Fibroblast of lung (primary cell): ENCODE results near the gene GPR25. TPM values are rescaled to one million over a fixed set of nuclear protein-coding genes. Genes with fewer than 3 reads are reported as not detected.
"Not testable (repeated sequence)": the region's sequence is repeated elsewhere in the genome, so short reads cannot be mapped to it uniquely, and the experiment has no call there.

ENCODE experiments used
- DNase-seq, 2 donors: peaks; one replicate each; pipeline versions ENCODE4 v3.0.0 to v3.0.0-alpha.2; 2010; ENCODE audit warnings: low read depth in 2 of 2
- H2AFZ ChIP-seq: 2 replicates; pipeline ENCODE4 v1.5.1; 2012; ENCODE audit warnings: low read length, control low read depth, inconsistent platforms
- H3K27ac ChIP-seq: 2 replicates; pipeline ENCODE4 v1.5.1; 2011; ENCODE audit warnings: low read length, control low read depth; ENCODE audit not compliant: insufficient read depth
- H3K27me3 ChIP-seq: 2 replicates; pipeline ENCODE4 v1.5.1; 2011; ENCODE audit warnings: mild to moderate bottlenecking, low read length; ENCODE audit not compliant: control insufficient read depth, insufficient read depth
- H3K36me3 ChIP-seq: 2 replicates; pipeline ENCODE4 v1.5.1; 2011; ENCODE audit warnings: low read length; ENCODE audit not compliant: control insufficient read depth, insufficient read depth
- H3K4me1 ChIP-seq: 2 replicates; pipeline ENCODE4 v1.5.1; 2011; ENCODE audit warnings: low read length; ENCODE audit not compliant: control insufficient read depth, insufficient read depth; ENCODE audit errors: extremely low read depth
- H3K4me2 ChIP-seq: 2 replicates; pipeline ENCODE4 v1.5.1; 2011; ENCODE audit warnings: low read length, control low read depth; ENCODE audit not compliant: insufficient read depth; ENCODE audit errors: extremely low read depth
- H3K4me3 ChIP-seq, 4 experiments: fragments of 200-600 bp in 1 of 4; sonication (generic) in 1 of 4; replicated peaks in 1 of 4; 2 replicates each; pipeline ENCODE4 v1.5.1; 2011 to 2016; ENCODE audit warnings: low read length in 4 of 4, low read depth in 3 of 4, mild to moderate bottlenecking in 3 of 4, control low read depth in 2 of 4, inconsistent platforms in 1 of 4, mixed read lengths in 1 of 4; ENCODE audit not compliant: insufficient read depth in 1 of 4; ENCODE audit errors: control extremely low read depth in 1 of 4
- H3K79me2 ChIP-seq: 2 replicates; pipeline ENCODE4 v1.5.1; 2012; ENCODE audit warnings: mild to moderate bottlenecking, low read length, inconsistent platforms; ENCODE audit not compliant: control insufficient read depth, insufficient read depth
- H3K9ac ChIP-seq: 2 replicates; pipeline ENCODE4 v1.5.1; 2011; ENCODE audit warnings: mild to moderate bottlenecking, low read length, control low read depth; ENCODE audit not compliant: insufficient read depth
- H3K9me3 ChIP-seq: 2 replicates; pipeline ENCODE4 v1.5.1; 2012; ENCODE audit warnings: low read depth, low read length; ENCODE audit not compliant: control insufficient read depth, insufficient read depth
- H4K20me1 ChIP-seq: 2 replicates; pipeline ENCODE4 v1.5.1; 2011; ENCODE audit warnings: low read length; ENCODE audit not compliant: control insufficient read depth, insufficient read depth; ENCODE audit errors: extremely low read depth
- EZH2 ChIP-seq: IDR thresholded peaks from 2 replicates; pipeline ENCODE4 v1.5.1; 2012; ENCODE audit warnings: low read length, control low read depth, mild to moderate bottlenecking; ENCODE audit errors: missing control alignments
- polyA plus RNA-seq, 2 donors: library from polyadenylated mRNA; depleted of rRNA in 1 of 2; stranded (reverse) in 1 of 2; unstranded in 1 of 2; fragments of >200 nt; gene quantifications; 2 replicates each; pipeline ENCODE4 v1.2.1, GENCODE V29; 2011 to 2012; ENCODE audit warnings: missing spikeins in 1 of 2
- total RNA-seq: library from RNA; depleted of rRNA; stranded (reverse); fragments of >200 nt; gene quantifications from 2 replicates; pipeline ENCODE4 v1.2.1, GENCODE V29; 2014
- TF ChIP-seq, protein P1 (sequence below), 2 donors: IDR thresholded peaks in 1 of 2; conservative IDR thresholded peaks in 1 of 2; 1 replicate in 1 of 2; 2 replicates in 1 of 2; pipeline ENCODE4 v1.5.1; 2011 to 2012; ENCODE audit warnings: low read length in 2 of 2, control low read depth in 1 of 2, inconsistent platforms in 1 of 2, low read depth in 1 of 2, mild to moderate bottlenecking in 1 of 2

The GPR25 gene
- total and polyA plus RNA-seq, 2 donors (not counting 1 experiment from before 2014, with no cell fraction given): not detected

DNA sequence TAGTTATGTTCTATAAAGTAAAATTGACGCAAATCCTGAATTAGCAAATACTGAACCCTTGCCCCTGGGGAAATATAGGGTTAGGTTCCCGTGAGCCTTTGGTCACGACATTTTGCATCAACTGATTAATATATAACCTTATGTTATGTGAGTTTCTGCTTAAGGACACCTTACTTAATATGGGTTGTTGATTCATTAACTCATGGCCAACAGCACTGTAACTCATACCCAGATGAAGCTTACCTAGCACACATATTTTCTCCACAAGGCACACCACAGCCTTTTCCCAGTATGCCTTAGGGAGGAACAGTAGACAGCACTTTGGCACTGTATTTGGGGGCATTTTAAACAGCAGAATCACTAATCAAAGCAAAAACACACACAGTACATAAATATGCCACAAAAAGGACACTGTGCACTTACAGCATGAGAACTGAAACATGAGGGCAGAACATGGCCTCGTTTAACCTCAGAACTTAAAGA lies 37.0 kb downstream of the GPR25 start:
- Histone ChIP-seq H3K4me1 (no peaks in the 10 kb centered on the region), H3K4me3 (no peak overlapping the region), H3K9ac (no peak overlapping the region), H2AFZ (no peak overlapping the region), H3K27me3 (peaks cover 5% of the 10 kb centered on the region), H4K20me1 (no peaks in the 10 kb centered on the region), H3K27ac (no peak overlapping the region), H3K9me3 (no peaks in the 10 kb centered on the region), H3K36me3 (no peaks in the 10 kb centered on the region), H3K4me2 (no peak overlapping the region), H3K79me2 (no peaks in the 10 kb centered on the region)
- DNase-seq: no peak
- TF ChIP-seq EZH2: no peak
- TF ChIP-seq, protein P1, sequence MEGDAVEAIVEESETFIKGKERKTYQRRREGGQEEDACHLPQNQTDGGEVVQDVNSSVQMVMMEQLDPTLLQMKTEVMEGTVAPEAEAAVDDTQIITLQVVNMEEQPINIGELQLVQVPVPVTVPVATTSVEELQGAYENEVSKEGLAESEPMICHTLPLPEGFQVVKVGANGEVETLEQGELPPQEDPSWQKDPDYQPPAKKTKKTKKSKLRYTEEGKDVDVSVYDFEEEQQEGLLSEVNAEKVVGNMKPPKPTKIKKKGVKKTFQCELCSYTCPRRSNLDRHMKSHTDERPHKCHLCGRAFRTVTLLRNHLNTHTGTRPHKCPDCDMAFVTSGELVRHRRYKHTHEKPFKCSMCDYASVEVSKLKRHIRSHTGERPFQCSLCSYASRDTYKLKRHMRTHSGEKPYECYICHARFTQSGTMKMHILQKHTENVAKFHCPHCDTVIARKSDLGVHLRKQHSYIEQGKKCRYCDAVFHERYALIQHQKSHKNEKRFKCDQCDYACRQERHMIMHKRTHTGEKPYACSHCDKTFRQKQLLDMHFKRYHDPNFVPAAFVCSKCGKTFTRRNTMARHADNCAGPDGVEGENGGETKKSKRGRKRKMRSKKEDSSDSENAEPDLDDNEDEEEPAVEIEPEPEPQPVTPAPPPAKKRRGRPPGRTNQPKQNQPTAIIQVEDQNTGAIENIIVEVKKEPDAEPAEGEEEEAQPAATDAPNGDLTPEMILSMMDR (conservative IDR thresholded peaks at IDR 0.05 in 1 of 2, IDR thresholded peaks at IDR 0.05 in 1 of 2; ENCODE audit: low read depth in 1 of 2, low read length in 2 of 2): no peak

GRCh38 chr1:200911361-200911760 lies 38.6 kb downstream of the GPR25 start:
- H3K27ac ChIP-seq: no peak overlapping the region
- no peaks in the 10 kb centered on the region for H4K20me1 ChIP-seq
- TF ChIP-seq, protein P1 (conservative IDR thresholded peaks at IDR 0.05 in 1 of 2, IDR thresholded peaks at IDR 0.05 in 1 of 2; ENCODE audit: low read depth in 1 of 2, low read length in 2 of 2): no peak
- TF ChIP-seq EZH2: no peak
- H3K9ac ChIP-seq: no peak overlapping the region
- no peaks in the 10 kb centered on the region for H3K79me2 ChIP-seq
- no peak overlapping the region for H3K4me3 ChIP-seq
- no peaks in the 10 kb centered on the region for H3K27me3 ChIP-seq
- H2AFZ ChIP-seq: no peak overlapping the region
- DNase-seq: no peak
- H3K4me2 ChIP-seq: no peak overlapping the region
- no peaks in the 10 kb centered on the region for H3K36me3 ChIP-seq
- H3K4me1 ChIP-seq: no peaks in the 10 kb centered on the region
- H3K9me3 ChIP-seq: no peaks in the 10 kb centered on the region

DNA sequence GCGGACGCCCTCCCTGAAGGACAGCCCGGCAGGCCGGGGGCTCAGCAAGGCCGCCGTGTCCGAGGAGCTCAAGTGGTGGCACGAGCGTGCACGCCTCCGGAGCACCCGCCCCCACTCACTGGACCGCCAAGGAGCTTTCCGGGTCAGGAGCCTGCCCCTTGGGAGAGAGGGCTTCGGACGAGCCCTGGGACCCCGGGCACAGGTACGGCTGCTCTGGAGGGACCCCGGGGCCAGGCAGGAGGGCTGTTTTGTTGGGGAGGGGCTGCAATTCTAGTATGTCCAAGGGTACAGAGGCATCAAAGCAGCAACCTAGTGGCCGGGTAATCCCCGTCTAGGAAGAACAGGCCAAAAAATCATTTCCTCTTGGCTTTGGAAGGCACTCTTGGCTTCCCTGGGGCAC lies 39.2 kb downstream of the GPR25 start:
- not testable (repeated sequence) for H3K9ac ChIP-seq, H3K4me3 ChIP-seq, H2AFZ ChIP-seq, H3K27me3 ChIP-seq, DNase-seq, H3K27ac ChIP-seq, H3K79me2 ChIP-seq, H3K36me3 ChIP-seq, H3K4me1 ChIP-seq, H4K20me1 ChIP-seq, H3K4me2 ChIP-seq, H3K9me3 ChIP-seq
